H1 (cell line): ENCODE measurements around the gene PTDSS2. TPM values are rescaled to one million over a fixed set of nuclear protein-coding genes. Genes with fewer than 3 reads are reported as not detected.

Experiments
- EZH2 ChIP-seq: fragments of 200-600 bp; sonication (generic); IDR thresholded peaks from 2 replicates; pipeline ENCODE4 v1.7.1; 2012; ENCODE audit warnings: low read depth, mild to moderate bottlenecking, moderate library complexity, low read length, inconsistent platforms; ENCODE audit not compliant: severe bottlenecking
- FOSL1 ChIP-seq: IDR thresholded peaks from 2 replicates; pipeline ENCODE4 v1.6.1; 2011; ENCODE audit warnings: mild to moderate bottlenecking, low read depth, low read length, moderate library complexity; ENCODE audit not compliant: insufficient read depth
- POU5F1 ChIP-seq: IDR thresholded peaks from 2 replicates; pipeline ENCODE4 v1.6.1; 2011; ENCODE audit warnings: low read depth, mild to moderate bottlenecking, low read length, moderate library complexity
- RNF2 ChIP-seq: fragments of 200-900, 300-1000 bp; sonication (generic); IDR thresholded peaks from 2 replicates; pipeline ENCODE4 v1.7.1; 2016; ENCODE audit warnings: borderline replicate concordance, low read depth, mild to moderate bottlenecking, antibody characterized with exemption, low read length; ENCODE audit not compliant: poor library complexity, severe bottlenecking; ENCODE audit errors: missing control alignments
- SUZ12 ChIP-seq: fragments of 200-600 bp; sonication (generic); IDR thresholded peaks from 2 replicates; pipeline ENCODE4 v1.6.1; 2012; ENCODE audit warnings: mild to moderate bottlenecking, inconsistent platforms, low read length, moderate library complexity, mixed read lengths
- TCF12 ChIP-seq: IDR thresholded peaks from 2 replicates; pipeline ENCODE4 v1.6.1; 2011; ENCODE audit warnings: low read depth, mild to moderate bottlenecking, low read length
- TEAD4 ChIP-seq: IDR thresholded peaks from 2 replicates; pipeline ENCODE4 v1.6.1; 2012; ENCODE audit warnings: low read depth, low read length, inconsistent platforms, mixed read lengths
- YY1 ChIP-seq: IDR thresholded peaks from 2 replicates; pipeline ENCODE4 v1.6.1; 2011; ENCODE audit warnings: low read depth, mild to moderate bottlenecking, low read length
- polyA plus RNA-seq, 7 experiments: library from polyadenylated mRNA; depleted of rRNA in 3 of 7; stranded (reverse) in 5 of 7; unstranded in 2 of 7; fragments of >200 nt in 5 of 7; fragments of 200-250 nt in 2 of 7; gene quantifications; 1 replicate in 5 of 7; 2 replicates in 1 of 7; 4 replicates in 1 of 7; pipeline versions ENCODE4 v1.2.1 to v1.2.3, GENCODE V29; 2011 to 2013; ENCODE audit warnings: missing spikeins in 2 of 7, mixed read lengths in 2 of 7
- total RNA-seq: library from RNA; stranded (reverse); fragmentation: NEBNext Ultra II Directional; extraction: Animal tissue kit (Norgen Biotek cat#: 25700); gene quantifications from 2 replicates; pipeline ENCODE4 v1.2.1, GENCODE V29; 2021
- TF ChIP-seq, protein P1 (sequence below): fragments of 300-600 bp; sonication (generic); IDR thresholded peaks from 2 replicates; pipeline ENCODE4 v1.7.1; 2012; ENCODE audit warnings: low read length, moderate library complexity, mild to moderate bottlenecking, inconsistent platforms; ENCODE audit not compliant: insufficient replicate concordance

The PTDSS2 gene
- total and polyA plus RNA-seq, 2 of the 8 experiments (the other 6 are each of a cell fraction or from before 2014, with no cell fraction given), result 48.7 to 68.2 TPM

DNA sequence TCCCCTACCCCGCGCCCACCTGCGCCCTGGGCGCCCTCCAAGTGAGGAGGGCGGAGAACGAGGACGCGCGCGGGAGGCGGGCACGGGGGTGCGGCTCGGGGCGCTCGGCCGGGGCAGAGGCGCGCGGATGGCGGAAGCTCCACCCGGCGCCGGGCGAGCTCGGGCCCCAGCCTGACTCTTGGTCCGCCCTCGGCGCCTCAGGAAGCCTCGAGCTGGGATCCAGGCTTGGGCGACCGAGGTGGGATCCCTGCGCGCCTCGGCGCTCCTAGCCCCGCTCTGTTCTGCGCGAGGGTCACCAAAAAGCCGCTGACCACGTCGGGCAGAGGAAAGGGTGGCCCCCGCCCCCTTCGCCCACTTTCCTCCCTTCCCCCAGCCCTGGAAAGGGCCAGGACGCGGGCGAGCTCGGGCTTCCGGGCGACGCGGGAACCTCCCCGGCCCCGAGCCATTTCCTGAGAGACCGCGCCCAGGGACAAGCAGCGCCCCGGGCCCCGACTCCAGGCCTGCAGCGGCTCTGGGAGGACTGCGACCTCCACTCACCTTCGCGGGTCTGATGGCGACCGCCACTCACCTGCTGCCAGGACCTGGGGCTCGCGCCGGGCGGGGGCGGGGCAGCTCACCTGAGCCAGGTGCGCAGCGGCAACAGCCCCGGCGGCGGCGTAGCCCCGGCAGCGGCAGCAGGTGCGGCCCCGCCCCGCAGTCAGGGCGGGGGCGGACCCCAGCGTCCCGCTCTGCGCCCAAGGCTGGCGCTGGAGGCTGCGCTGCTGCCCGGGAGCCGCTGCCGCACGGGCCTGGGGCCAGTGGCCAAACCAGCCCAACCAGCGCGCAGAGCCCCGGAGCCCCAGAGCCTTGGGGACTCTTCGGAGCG, 33.1 kb upstream of the PTDSS2 start (continued):
- TF ChIP-seq, protein P1, sequence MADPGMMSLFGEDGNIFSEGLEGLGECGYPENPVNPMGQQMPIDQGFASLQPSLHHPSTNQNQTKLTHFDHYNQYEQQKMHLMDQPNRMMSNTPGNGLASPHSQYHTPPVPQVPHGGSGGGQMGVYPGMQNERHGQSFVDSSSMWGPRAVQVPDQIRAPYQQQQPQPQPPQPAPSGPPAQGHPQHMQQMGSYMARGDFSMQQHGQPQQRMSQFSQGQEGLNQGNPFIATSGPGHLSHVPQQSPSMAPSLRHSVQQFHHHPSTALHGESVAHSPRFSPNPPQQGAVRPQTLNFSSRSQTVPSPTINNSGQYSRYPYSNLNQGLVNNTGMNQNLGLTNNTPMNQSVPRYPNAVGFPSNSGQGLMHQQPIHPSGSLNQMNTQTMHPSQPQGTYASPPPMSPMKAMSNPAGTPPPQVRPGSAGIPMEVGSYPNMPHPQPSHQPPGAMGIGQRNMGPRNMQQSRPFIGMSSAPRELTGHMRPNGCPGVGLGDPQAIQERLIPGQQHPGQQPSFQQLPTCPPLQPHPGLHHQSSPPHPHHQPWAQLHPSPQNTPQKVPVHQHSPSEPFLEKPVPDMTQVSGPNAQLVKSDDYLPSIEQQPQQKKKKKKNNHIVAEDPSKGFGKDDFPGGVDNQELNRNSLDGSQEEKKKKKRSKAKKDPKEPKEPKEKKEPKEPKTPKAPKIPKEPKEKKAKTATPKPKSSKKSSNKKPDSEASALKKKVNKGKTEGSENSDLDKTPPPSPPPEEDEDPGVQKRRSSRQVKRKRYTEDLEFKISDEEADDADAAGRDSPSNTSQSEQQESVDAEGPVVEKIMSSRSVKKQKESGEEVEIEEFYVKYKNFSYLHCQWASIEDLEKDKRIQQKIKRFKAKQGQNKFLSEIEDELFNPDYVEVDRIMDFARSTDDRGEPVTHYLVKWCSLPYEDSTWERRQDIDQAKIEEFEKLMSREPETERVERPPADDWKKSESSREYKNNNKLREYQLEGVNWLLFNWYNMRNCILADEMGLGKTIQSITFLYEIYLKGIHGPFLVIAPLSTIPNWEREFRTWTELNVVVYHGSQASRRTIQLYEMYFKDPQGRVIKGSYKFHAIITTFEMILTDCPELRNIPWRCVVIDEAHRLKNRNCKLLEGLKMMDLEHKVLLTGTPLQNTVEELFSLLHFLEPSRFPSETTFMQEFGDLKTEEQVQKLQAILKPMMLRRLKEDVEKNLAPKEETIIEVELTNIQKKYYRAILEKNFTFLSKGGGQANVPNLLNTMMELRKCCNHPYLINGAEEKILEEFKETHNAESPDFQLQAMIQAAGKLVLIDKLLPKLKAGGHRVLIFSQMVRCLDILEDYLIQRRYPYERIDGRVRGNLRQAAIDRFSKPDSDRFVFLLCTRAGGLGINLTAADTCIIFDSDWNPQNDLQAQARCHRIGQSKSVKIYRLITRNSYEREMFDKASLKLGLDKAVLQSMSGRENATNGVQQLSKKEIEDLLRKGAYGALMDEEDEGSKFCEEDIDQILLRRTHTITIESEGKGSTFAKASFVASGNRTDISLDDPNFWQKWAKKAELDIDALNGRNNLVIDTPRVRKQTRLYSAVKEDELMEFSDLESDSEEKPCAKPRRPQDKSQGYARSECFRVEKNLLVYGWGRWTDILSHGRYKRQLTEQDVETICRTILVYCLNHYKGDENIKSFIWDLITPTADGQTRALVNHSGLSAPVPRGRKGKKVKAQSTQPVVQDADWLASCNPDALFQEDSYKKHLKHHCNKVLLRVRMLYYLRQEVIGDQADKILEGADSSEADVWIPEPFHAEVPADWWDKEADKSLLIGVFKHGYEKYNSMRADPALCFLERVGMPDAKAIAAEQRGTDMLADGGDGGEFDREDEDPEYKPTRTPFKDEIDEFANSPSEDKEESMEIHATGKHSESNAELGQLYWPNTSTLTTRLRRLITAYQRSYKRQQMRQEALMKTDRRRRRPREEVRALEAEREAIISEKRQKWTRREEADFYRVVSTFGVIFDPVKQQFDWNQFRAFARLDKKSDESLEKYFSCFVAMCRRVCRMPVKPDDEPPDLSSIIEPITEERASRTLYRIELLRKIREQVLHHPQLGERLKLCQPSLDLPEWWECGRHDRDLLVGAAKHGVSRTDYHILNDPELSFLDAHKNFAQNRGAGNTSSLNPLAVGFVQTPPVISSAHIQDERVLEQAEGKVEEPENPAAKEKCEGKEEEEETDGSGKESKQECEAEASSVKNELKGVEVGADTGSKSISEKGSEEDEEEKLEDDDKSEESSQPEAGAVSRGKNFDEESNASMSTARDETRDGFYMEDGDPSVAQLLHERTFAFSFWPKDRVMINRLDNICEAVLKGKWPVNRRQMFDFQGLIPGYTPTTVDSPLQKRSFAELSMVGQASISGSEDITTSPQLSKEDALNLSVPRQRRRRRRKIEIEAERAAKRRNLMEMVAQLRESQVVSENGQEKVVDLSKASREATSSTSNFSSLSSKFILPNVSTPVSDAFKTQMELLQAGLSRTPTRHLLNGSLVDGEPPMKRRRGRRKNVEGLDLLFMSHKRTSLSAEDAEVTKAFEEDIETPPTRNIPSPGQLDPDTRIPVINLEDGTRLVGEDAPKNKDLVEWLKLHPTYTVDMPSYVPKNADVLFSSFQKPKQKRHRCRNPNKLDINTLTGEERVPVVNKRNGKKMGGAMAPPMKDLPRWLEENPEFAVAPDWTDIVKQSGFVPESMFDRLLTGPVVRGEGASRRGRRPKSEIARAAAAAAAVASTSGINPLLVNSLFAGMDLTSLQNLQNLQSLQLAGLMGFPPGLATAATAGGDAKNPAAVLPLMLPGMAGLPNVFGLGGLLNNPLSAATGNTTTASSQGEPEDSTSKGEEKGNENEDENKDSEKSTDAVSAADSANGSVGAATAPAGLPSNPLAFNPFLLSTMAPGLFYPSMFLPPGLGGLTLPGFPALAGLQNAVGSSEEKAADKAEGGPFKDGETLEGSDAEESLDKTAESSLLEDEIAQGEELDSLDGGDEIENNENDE, result no peak
- peak; percentile 88; the same call in 1 of the 2 replicates for TF ChIP-seq TCF12
- TF ChIP-seq TEAD4, result no peak
- no peak for TF ChIP-seq SUZ12
- TF ChIP-seq YY1, result peak; percentile 55; the same call in 1 of the 2 replicates
- TF ChIP-seq POU5F1, result no peak
- TF ChIP-seq FOSL1, result no peak
- no peak for TF ChIP-seq RNF2
- TF ChIP-seq EZH2, result no peak
